K562 (cell line): ENCODE data around the gene NPNT. TPM values are rescaled to one million over a fixed set of nuclear protein-coding genes. Genes with fewer than 3 reads are reported as not detected.

Source experiments
- ATAC-seq: fragments of 200-7000 bp; cut with Tn5 transposase; 3 replicates; pipeline ENCODE4 v1.9.1; 2020; ENCODE audit warnings: moderate library complexity
- BruUV-seq: library from RNA; stranded (reverse); fragments of 400-500 nt; replicated peaks from 2 replicates; lab custom pipeline; 2021; lab: Mats Ljungman, UMichigan
- CTCF ChIA-PET: fragments of 300-600 bp; formaldehyde crosslinking; extraction: SDS; loops from one replicate; lab custom pipeline; 2021; ENCODE audit warnings: low intra/inter-chr PET ratio; lab: Yijun Ruan, JAX
- POLR2A ChIA-PET: fragments of 300-600, 350-650 bp; sonication (Branson Sonifier 250); formaldehyde crosslinking; extraction: SDS; loops from one replicate; lab custom pipeline; 2021; ENCODE audit warnings: antibody characterized with exemption, inconsistent platforms; lab: Yijun Ruan, JAX
- DNase-seq, 4 experiments: peaks; one replicate each; pipeline versions ENCODE4 v3.0.0 to v3.0.0-alpha.2; 2011 to 2018; ENCODE audit warnings: low spot score in 3 of 4, mixed read lengths in 3 of 4; ENCODE audit errors: extremely low read depth in 1 of 4
- FAIRE-seq: peaks from 2 replicates; lab custom pipeline; 2011; peaks lifted over from hg19 to GRCh38; lab: Jason Lieb, UNC
- H2AFZ ChIP-seq: 2 replicates; pipeline ENCODE4 v1.6.0; 2011; ENCODE audit warnings: low read depth, low read length, control low read depth, inconsistent platforms
- H3K27ac ChIP-seq: fragments of 200-600 bp; 3 replicates; pipeline ENCODE4 v1.8.0; 2011; ENCODE audit warnings: low read depth, mild to moderate bottlenecking, control low read depth, inconsistent platforms, low read length, moderate library complexity, mixed read lengths; ENCODE audit errors: extremely low read depth
- H3K27me3 ChIP-seq, 2 experiments: fragments of 300-600 bp in 1 of 2; 2 replicates in 1 of 2; 3 replicates in 1 of 2; pipeline versions ENCODE4 v1.6.0 to v1.8.0; 2011; ENCODE audit warnings: inconsistent platforms in 2 of 2, low read length in 2 of 2, mild to moderate bottlenecking in 1 of 2, mixed read lengths in 1 of 2, moderate library complexity in 1 of 2; ENCODE audit not compliant: control insufficient read depth in 2 of 2, insufficient read depth in 2 of 2
- H3K36me3 ChIP-seq: fragments of 300-600 bp; 3 replicates; pipeline ENCODE4 v1.8.0; 2011; ENCODE audit warnings: mild to moderate bottlenecking, low read length, inconsistent platforms; ENCODE audit not compliant: control insufficient read depth, insufficient read depth
- H3K4me1 ChIP-seq, 2 experiments: fragments of 200-600 bp in 1 of 2; replicated peaks in 1 of 2; 2 replicates in 1 of 2; 3 replicates in 1 of 2; pipeline versions ENCODE4 v1.5.1 to v1.8.0; 2011; ENCODE audit warnings: inconsistent platforms in 2 of 2, low read length in 2 of 2, mild to moderate bottlenecking in 1 of 2, mixed read lengths in 1 of 2, moderate library complexity in 1 of 2; ENCODE audit not compliant: control insufficient read depth in 2 of 2, insufficient read depth in 2 of 2
- H3K4me2 ChIP-seq: 2 replicates; pipeline ENCODE4 v1.6.1; 2011; ENCODE audit warnings: low read length, control low read depth, inconsistent platforms, mixed read lengths; ENCODE audit not compliant: insufficient read depth
- H3K4me3 ChIP-seq: fragments of 200-600 bp; sonication (generic), shearing (Covaris generic); 2 replicates; pipeline ENCODE4 v1.5.1; 2016; ENCODE audit warnings: control low read depth, inconsistent platforms
- H3K79me2 ChIP-seq: fragments of 200-600 bp; 3 replicates; pipeline ENCODE4 v1.8.0; 2011; ENCODE audit warnings: low read length, inconsistent platforms; ENCODE audit not compliant: control insufficient read depth, insufficient read depth
- H3K9ac ChIP-seq, 2 experiments: 2 replicates each; pipeline versions ENCODE4 v1.6.0 to v1.6.1; 2011; ENCODE audit warnings: low read depth in 2 of 2, low read length in 2 of 2, control low read depth in 1 of 2, inconsistent platforms in 1 of 2, mild to moderate bottlenecking in 1 of 2, mixed read lengths in 1 of 2; ENCODE audit not compliant: insufficient read depth in 1 of 2
- H3K9me1 ChIP-seq: one replicate; pipeline ENCODE4 v1.6.0; 2011; ENCODE audit warnings: inconsistent platforms, mild to moderate bottlenecking, low read length, moderate library complexity; ENCODE audit not compliant: control insufficient read depth, insufficient read depth
- H3K9me3 ChIP-seq: replicated peaks from 2 replicates; pipeline ENCODE4 v1.5.1; 2011; ENCODE audit warnings: low read depth, low read length, inconsistent platforms; ENCODE audit not compliant: control insufficient read depth, insufficient read depth
- H4K20me1 ChIP-seq: replicated peaks from 2 replicates; pipeline ENCODE4 v1.6.1; 2011; ENCODE audit warnings: low read length, inconsistent platforms, mixed read lengths; ENCODE audit not compliant: control insufficient read depth, insufficient read depth
- KAT2B ChIP-seq: IDR thresholded peaks from one replicate; pipeline ENCODE4 v1.6.1; 2012; ENCODE audit warnings: low read depth, mild to moderate bottlenecking, control low read depth, inconsistent platforms, low read length, moderate library complexity
- LCOR ChIP-seq: sonication (generic); formaldehyde crosslinking; IDR thresholded peaks from 2 replicates; pipeline ENCODE4 v1.8.0; 2022; ENCODE audit warnings: mild to moderate bottlenecking, missing genetic modification reagents
- PHF21A ChIP-seq: fragments of 450-650 bp; IDR thresholded peaks from 2 replicates; pipeline ENCODE4 v1.6.1; 2017; ENCODE audit warnings: low read depth, borderline replicate concordance
- ZNF134 ChIP-seq: fragments of 250-450 bp; sonication (Bioruptor Pico); conservative IDR thresholded peaks from 2 replicates; pipeline ENCODE4 v1.4.0; 2020
- ZNF224 ChIP-seq: sonication (generic); formaldehyde crosslinking; IDR thresholded peaks from 2 replicates; pipeline ENCODE4 v1.8.0; 2022; ENCODE audit warnings: mild to moderate bottlenecking, missing genetic modification reagents
- WGBS: fragments of 100-300 bp; shearing (Covaris generic); methylation state at CpG from one replicate; pipeline ENCODE4 v1.1.6; 2016; ENCODE audit warnings: low coverage, mixed read lengths; ENCODE audit not compliant: insufficient coverage; ENCODE audit errors: missing lambda C conversion rate; 5-methylcytosine and 5-hydroxymethylcytosine counted together
- in situ Hi-C: fragments of 300-500 bp; cut with MboI; formaldehyde crosslinking; loops from 4 replicates; pipeline ENCODE4 v1.15.0; 2018; ENCODE audit warnings: inconsistent platforms, mixed read lengths
- intact Hi-C: fragments of 100-400 bp; cut with micrococcal nuclease; formaldehyde crosslinking; loops from 2 replicates; pipeline ENCODE4 v1.14.2; 2022
- polyA plus RNA-seq, 8 experiments: library from polyadenylated mRNA; depleted of rRNA in 4 of 8; stranded (reverse) in 5 of 8; unstranded in 3 of 8; fragments of >200 nt; fragmentation: Nextera tagmentation in 2 of 8; fragmentation: Illumina TruSeq in 1 of 8; extraction: Ambion mirVana in 2 of 8; extraction: Trizol in 1 of 8; gene quantifications; 2 replicates each; pipeline versions ENCODE4 v1.2.1 to v1.2.3, GENCODE V29; 2011 to 2014; ENCODE audit warnings: inconsistent platforms in 1 of 8, missing spikeins in 1 of 8
- total RNA-seq, 7 experiments: library from RNA; depleted of rRNA in 6 of 7; stranded (reverse); fragments of >200 nt in 6 of 7; fragmentation: Illumina TruSeq in 2 of 7; extraction: Trizol in 2 of 7; gene quantifications; 2 replicates each; pipeline versions ENCODE4 v1.2.1 to v1.2.3, GENCODE V29; 2011 to 2021; ENCODE audit warnings: low replicate concordance in 1 of 7
- TF ChIP-seq, protein P1 (sequence below): fragments of 200-600 bp; sonication (generic); IDR thresholded peaks from one replicate; pipeline ENCODE4 v1.6.1; 2012; ENCODE audit warnings: mild to moderate bottlenecking, low read depth, low read length, inconsistent platforms

NPNT gene
- total and polyA plus RNA-seq, 9 of the 15 experiments (the other 6 are each of a cell fraction or from before 2014, with no cell fraction given), result 0.22 TPM; not detected in 8

DNA sequence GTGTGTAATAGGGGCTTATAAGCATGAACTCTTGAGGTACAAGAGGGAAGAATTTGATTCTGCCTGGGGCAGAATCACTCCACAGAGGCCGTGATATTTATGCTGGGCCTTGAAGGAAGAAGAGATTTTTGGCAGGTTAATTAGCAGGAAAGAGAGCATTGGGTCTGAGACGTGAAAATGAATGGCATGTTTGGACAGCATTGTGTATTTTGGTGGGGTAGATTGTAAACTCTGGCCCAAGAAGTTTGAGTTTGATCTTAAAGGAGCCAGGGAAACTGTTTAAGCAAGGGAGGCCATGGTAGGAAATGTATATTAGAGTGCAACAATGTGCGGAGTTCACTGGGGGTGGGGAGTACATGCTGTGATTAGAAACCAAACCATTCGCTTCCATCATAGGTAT lies 62.4 kb downstream of the NPNT start (continued):
- no peak for TF ChIP-seq ZNF134
- TF ChIP-seq, all 486 proteins: peak for 0

DNA sequence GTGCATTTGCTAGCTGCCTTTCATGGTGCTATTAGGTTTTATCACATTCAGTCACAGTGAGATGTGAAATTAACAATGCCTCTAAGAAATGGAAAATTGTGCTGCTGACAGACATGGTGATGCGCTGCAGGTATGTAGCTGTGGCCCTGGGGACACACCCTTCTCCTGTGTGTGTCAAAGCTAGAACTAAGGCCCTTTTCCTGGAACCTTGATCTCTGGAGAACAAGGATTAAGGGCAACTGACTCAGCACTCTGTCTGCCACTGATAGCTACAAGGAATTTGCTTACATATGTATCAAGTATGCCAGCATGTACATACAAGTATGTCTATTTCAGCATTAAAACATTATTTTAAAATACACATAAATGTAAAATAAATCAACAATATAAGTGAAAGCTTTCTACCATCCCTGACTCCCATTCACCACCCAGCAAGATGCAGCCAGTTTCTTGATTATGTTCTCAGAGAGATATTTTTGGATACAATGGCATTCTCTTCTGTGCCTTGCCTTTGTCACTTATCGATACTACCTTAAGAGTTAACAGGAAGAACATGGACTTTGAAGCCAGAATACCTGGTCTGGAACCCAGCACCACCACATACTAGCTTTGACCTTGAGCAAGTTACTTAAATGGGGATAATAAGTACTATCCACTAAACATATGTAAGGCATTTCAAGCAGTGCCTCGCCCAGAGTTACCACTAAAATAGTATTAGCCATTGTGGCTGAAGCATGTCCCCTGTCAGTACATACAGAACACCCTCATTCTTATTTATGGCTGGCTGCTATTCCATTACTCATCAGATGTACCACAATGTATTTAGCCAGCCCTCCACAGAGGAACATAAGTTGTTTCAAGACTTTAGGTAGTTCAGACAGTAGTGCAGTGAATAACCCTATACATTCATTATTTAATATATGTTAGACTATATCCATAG lies 68.5 kb downstream of the NPNT start:
- CTCF ChIA-PET, result no interaction called here
- in situ Hi-C loops, result no loop called here
- TF ChIP-seq KAT2B, result no peak
- TF ChIP-seq, protein P1, sequence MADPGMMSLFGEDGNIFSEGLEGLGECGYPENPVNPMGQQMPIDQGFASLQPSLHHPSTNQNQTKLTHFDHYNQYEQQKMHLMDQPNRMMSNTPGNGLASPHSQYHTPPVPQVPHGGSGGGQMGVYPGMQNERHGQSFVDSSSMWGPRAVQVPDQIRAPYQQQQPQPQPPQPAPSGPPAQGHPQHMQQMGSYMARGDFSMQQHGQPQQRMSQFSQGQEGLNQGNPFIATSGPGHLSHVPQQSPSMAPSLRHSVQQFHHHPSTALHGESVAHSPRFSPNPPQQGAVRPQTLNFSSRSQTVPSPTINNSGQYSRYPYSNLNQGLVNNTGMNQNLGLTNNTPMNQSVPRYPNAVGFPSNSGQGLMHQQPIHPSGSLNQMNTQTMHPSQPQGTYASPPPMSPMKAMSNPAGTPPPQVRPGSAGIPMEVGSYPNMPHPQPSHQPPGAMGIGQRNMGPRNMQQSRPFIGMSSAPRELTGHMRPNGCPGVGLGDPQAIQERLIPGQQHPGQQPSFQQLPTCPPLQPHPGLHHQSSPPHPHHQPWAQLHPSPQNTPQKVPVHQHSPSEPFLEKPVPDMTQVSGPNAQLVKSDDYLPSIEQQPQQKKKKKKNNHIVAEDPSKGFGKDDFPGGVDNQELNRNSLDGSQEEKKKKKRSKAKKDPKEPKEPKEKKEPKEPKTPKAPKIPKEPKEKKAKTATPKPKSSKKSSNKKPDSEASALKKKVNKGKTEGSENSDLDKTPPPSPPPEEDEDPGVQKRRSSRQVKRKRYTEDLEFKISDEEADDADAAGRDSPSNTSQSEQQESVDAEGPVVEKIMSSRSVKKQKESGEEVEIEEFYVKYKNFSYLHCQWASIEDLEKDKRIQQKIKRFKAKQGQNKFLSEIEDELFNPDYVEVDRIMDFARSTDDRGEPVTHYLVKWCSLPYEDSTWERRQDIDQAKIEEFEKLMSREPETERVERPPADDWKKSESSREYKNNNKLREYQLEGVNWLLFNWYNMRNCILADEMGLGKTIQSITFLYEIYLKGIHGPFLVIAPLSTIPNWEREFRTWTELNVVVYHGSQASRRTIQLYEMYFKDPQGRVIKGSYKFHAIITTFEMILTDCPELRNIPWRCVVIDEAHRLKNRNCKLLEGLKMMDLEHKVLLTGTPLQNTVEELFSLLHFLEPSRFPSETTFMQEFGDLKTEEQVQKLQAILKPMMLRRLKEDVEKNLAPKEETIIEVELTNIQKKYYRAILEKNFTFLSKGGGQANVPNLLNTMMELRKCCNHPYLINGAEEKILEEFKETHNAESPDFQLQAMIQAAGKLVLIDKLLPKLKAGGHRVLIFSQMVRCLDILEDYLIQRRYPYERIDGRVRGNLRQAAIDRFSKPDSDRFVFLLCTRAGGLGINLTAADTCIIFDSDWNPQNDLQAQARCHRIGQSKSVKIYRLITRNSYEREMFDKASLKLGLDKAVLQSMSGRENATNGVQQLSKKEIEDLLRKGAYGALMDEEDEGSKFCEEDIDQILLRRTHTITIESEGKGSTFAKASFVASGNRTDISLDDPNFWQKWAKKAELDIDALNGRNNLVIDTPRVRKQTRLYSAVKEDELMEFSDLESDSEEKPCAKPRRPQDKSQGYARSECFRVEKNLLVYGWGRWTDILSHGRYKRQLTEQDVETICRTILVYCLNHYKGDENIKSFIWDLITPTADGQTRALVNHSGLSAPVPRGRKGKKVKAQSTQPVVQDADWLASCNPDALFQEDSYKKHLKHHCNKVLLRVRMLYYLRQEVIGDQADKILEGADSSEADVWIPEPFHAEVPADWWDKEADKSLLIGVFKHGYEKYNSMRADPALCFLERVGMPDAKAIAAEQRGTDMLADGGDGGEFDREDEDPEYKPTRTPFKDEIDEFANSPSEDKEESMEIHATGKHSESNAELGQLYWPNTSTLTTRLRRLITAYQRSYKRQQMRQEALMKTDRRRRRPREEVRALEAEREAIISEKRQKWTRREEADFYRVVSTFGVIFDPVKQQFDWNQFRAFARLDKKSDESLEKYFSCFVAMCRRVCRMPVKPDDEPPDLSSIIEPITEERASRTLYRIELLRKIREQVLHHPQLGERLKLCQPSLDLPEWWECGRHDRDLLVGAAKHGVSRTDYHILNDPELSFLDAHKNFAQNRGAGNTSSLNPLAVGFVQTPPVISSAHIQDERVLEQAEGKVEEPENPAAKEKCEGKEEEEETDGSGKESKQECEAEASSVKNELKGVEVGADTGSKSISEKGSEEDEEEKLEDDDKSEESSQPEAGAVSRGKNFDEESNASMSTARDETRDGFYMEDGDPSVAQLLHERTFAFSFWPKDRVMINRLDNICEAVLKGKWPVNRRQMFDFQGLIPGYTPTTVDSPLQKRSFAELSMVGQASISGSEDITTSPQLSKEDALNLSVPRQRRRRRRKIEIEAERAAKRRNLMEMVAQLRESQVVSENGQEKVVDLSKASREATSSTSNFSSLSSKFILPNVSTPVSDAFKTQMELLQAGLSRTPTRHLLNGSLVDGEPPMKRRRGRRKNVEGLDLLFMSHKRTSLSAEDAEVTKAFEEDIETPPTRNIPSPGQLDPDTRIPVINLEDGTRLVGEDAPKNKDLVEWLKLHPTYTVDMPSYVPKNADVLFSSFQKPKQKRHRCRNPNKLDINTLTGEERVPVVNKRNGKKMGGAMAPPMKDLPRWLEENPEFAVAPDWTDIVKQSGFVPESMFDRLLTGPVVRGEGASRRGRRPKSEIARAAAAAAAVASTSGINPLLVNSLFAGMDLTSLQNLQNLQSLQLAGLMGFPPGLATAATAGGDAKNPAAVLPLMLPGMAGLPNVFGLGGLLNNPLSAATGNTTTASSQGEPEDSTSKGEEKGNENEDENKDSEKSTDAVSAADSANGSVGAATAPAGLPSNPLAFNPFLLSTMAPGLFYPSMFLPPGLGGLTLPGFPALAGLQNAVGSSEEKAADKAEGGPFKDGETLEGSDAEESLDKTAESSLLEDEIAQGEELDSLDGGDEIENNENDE, result no peak
- no peak for TF ChIP-seq LCOR (CRISPR knock-in tag)
- TF ChIP-seq PHF21A, result no peak
- no peak for TF ChIP-seq ZNF224 (CRISPR knock-in tag)

More for the DNA sequence above, 68.5 kb downstream of the NPNT start:
- H3K27me3 ChIP-seq, result no peaks in the 10 kb centered on the region
- no peak overlapping the region for H3K4me3 ChIP-seq
- intact Hi-C loops, result no loop called here
- no peaks in the 10 kb centered on the region for H4K20me1 ChIP-seq
- H2AFZ ChIP-seq, result peak overlapping the region; percentile 61; the same call in 1 of the 2 replicates
- peak overlapping the region; percentile 57 for H3K4me2 ChIP-seq
- peak; percentile 28 to 84 (median 64) for DNase-seq
- no peaks in the 10 kb centered on the region for H3K36me3 ChIP-seq
- H3K4me1 ChIP-seq, result peaks cover 8 to 10% of the 10 kb centered on the region in 2 experiments; a peak in 3 of 5 replicates
- 7% methylated on average over 3 of the region's 3 CpGs for WGBS
- POLR2A ChIA-PET, result interaction anchor here (1.4 kb wide), 1 partner anchor 13 kb away, joined by 4 read pairs; no protein-coding TSS in a partner anchor
- no peaks in the 10 kb centered on the region for H3K9me3 ChIP-seq
- no peaks in the 10 kb centered on the region for H3K79me2 ChIP-seq
- peak overlapping the region in 1 of 2 experiments; percentile 9; a peak in 1 of 4 replicates for H3K9ac ChIP-seq
- peak overlapping the region; percentile 59; the same call in 2 of the 3 replicates for H3K27ac ChIP-seq
- ATAC-seq, result peak; percentile 88
- peak; percentile 95 for FAIRE-seq
- no peaks in the 10 kb centered on the region for H3K9me1 ChIP-seq
- BruUV-seq, result no TSS peak
